Measurements from ENCODE around the gene CLTB. TPM values are rescaled to one million over a fixed set of nuclear protein-coding genes. Genes with fewer than 3 reads are reported as not detected.

The CLTB gene
- total and polyA plus RNA-seq, 10 of the 15 experiments (the other 5 are each of a cell fraction or from before 2014, with no cell fraction given), result 1.6 to 52.8 (median 36.9) TPM

GRCh38 chr5:176362233-176362490 is 54.2 kb downstream of the CLTB start:
- ChIA-PET RAD21 (ENCODE audit: unreplicated experiment) (interaction anchor here (0.7 to 3.2 kb wide), 10 partner anchors 9 to 633 kb away, joined by 3 to 29 read pairs (median 4); partner anchors contain the start of genes HIGD2A, NOP16 and RNF44), POLR2A (interaction anchor here (0.6 to 3.2 kb wide), 4 partner anchors 10 to 174 kb away, joined by 3 to 41 read pairs (median 11); partner anchors contain the start of genes FAF2, NOP16 and RNF44), CTCF (interaction anchor here (0.7 to 2.1 kb wide), 5 partner anchors 10 to 180 kb away, joined by 4 to 11 read pairs (median 4); partner anchors contain the start of genes HIGD2A and NOP16), SMC1A (ENCODE audit: uncharacterized antibody, unreplicated experiment) (interaction anchor here (0.9 to 3.2 kb wide), 5 partner anchors 9 to 27 kb away, joined by 3 to 36 read pairs (median 7); partner anchors contain the start of gene NOP16)
- no peak overlapping the region for H3K27ac ChIP-seq (ENCODE audit: control insufficient read depth, insufficient read depth)
- H3K9me3 ChIP-seq (replicated peaks; ENCODE audit: control insufficient read depth, insufficient read depth, low read length), result no peaks in the 10 kb centered on the region
- intact Hi-C loops (cut with micrococcal nuclease; ENCODE audit: unreplicated experiment) (no loop called here), in situ Hi-C loops (cut with MboI) (no loop called here)
- peak; percentile 12 for ATAC-seq
- H3K27me3 ChIP-seq (replicated peaks in 1 of 2; ENCODE audit: control insufficient read depth in 2 of 2, insufficient read depth in 2 of 2, low read length in 1 of 2), result no peaks in the 10 kb centered on the region
- H3K9ac ChIP-seq (ENCODE audit: control insufficient read depth, insufficient read depth, low read length), result peak overlapping the region; percentile 46; the same call in 1 of the 2 replicates
- FAIRE-seq, result no peak
- no peak for TF ChIP-seq SMAD5 (IDR thresholded peaks at IDR 0.05; ENCODE audit: low read depth)
- TF ChIP-seq SPI1 (IDR thresholded peaks at IDR 0.05; ENCODE audit: borderline replicate concordance, insufficient read depth, low read depth, low read length), result peak; percentile 36; the same call in 1 of the 2 replicates
- peak overlapping the region; percentile 96 for H2AFZ ChIP-seq (ENCODE audit: control insufficient read depth, low read depth, low read length)
- H3K79me2 ChIP-seq (ENCODE audit: control insufficient read depth, insufficient read depth, low read length), result peaks cover 31% of the 10 kb centered on the region
- no peaks in the 10 kb centered on the region for H3K36me3 ChIP-seq (ENCODE audit: control insufficient read depth in 2 of 2, insufficient read depth in 2 of 2, low read length in 1 of 2)
- WGBS (ENCODE audit: insufficient coverage, insufficient replicate concordance, low lambda C conversion rate, missing lambda C conversion rate), result 11% methylated on average over 8 of the region's 8 CpGs
- no peaks in the 10 kb centered on the region; the same call in 1 of the 2 replicates for H3K4me1 ChIP-seq (ENCODE audit: control insufficient read depth, insufficient read depth, low read length)
- H3K4me2 ChIP-seq (ENCODE audit: control insufficient read depth, insufficient read depth), result peak overlapping the region; percentile 86
- no peak for DNase-seq (ENCODE audit: low read depth, low spot score)
- BruUV-seq (replicated peaks), result no TSS peak
- peak overlapping the region; percentile 85 for H3K4me3 ChIP-seq
- H4K20me1 ChIP-seq (ENCODE audit: control insufficient read depth, insufficient read depth), result no peaks in the 10 kb centered on the region

GRCh38 chr5:176361437-176362232 is 54.7 kb downstream of the CLTB start, which contains the start of gene KIAA1191:
KIAA1191 (minus strand) TSS chr5:176361764; CDS start chr5:176359508, 2,256 bp downstream.
- in situ Hi-C loops (cut with MboI) (no loop called here), intact Hi-C loops (cut with micrococcal nuclease; ENCODE audit: unreplicated experiment) (loop anchor here (2.0 kb wide), 1 partner anchor 27 kb away; the partner anchor contains the start of genes HIGD2A and NOP16)
- ChIA-PET CTCF (interaction anchor here (0.7 to 2.1 kb wide), 7 partner anchors 10 to 181 kb away, joined by 3 to 11 read pairs (median 4); partner anchors contain the start of genes CLTB, HIGD2A and NOP16), SMC1A (ENCODE audit: uncharacterized antibody, unreplicated experiment) (interaction anchor here (0.9 to 3.2 kb wide), 6 partner anchors 9 to 28 kb away, joined by 3 to 36 read pairs (median 5); partner anchors contain the start of gene NOP16), POLR2A (interaction anchor here (0.6 to 3.2 kb wide), 7 partner anchors 10 to 377 kb away, joined by 3 to 41 read pairs (median 6); partner anchors contain the start of genes FAF2, HIGD2A, NOP16 and RNF44), RAD21 (ENCODE audit: unreplicated experiment) (interaction anchor here (0.7 to 3.2 kb wide), 10 partner anchors 9 to 176 kb away, joined by 3 to 29 read pairs (median 4); partner anchors contain the start of genes HIGD2A, NOP16 and RNF44)
- peak; percentile 95 for ATAC-seq
- FAIRE-seq, result peak; percentile 66
- H3K27ac ChIP-seq (ENCODE audit: control insufficient read depth, insufficient read depth), result peak within 1 kb of the TSS; percentile 81
- peak within 1 kb of the TSS; percentile 85 for H3K4me3 ChIP-seq
- BruUV-seq (replicated peaks), result no TSS peak
- no peaks in the 10 kb centered on the region for H3K9me3 ChIP-seq (replicated peaks; ENCODE audit: control insufficient read depth, insufficient read depth, low read length)
- no peaks in the 10 kb centered on the region; the same call in 1 of the 2 replicates for H3K4me1 ChIP-seq (ENCODE audit: control insufficient read depth, insufficient read depth, low read length)
- H4K20me1 ChIP-seq (ENCODE audit: control insufficient read depth, insufficient read depth), result no peaks in the 10 kb centered on the region
- H3K4me2 ChIP-seq (ENCODE audit: control insufficient read depth, insufficient read depth), result peak within 1 kb of the TSS; percentile 86
- under 1% methylated on average over 56 of the region's 56 CpGs for WGBS (ENCODE audit: insufficient coverage, insufficient replicate concordance, low lambda C conversion rate, missing lambda C conversion rate)
- no peaks in the 10 kb centered on the region; a peak in 1 of 4 replicates for H3K36me3 ChIP-seq (ENCODE audit: control insufficient read depth in 2 of 2, insufficient read depth in 2 of 2, low read length in 1 of 2)
- peak within 1 kb of the TSS; percentile 79 for H3K9ac ChIP-seq (ENCODE audit: control insufficient read depth, insufficient read depth, low read length)
- peak; percentile 83 for DNase-seq (ENCODE audit: low read depth, low spot score)
- peak within 1 kb of the TSS; percentile 96 for H2AFZ ChIP-seq (ENCODE audit: control insufficient read depth, low read depth, low read length)
- H3K79me2 ChIP-seq (ENCODE audit: control insufficient read depth, insufficient read depth, low read length), result peaks cover 33% of the 10 kb centered on the region
- no peaks in the 10 kb centered on the region for H3K27me3 ChIP-seq (replicated peaks in 1 of 2; ENCODE audit: control insufficient read depth in 2 of 2, insufficient read depth in 2 of 2, low read length in 1 of 2)
- no peak for TF ChIP-seq ZBTB33 (IDR thresholded peaks at IDR 0.05)
- peak; percentile 29; the same call in 1 of the 2 replicates for TF ChIP-seq RELB (IDR thresholded peaks at IDR 0.05; ENCODE audit: low read depth)
- TF ChIP-seq HSF1 (IDR thresholded peaks at IDR 0.05; ENCODE audit: low read depth, low read length), result no peak
- TF ChIP-seq ZNF207 (IDR thresholded peaks at IDR 0.05; ENCODE audit: borderline replicate concordance), result no peak; the same call in 1 of the 2 replicates

Data from GM12878 (cell line).